Caki2 (cell line): ENCODE data around the gene CSF3R. TPM values are rescaled to one million over a fixed set of nuclear protein-coding genes. Genes with fewer than 3 reads are reported as not detected.

Source experiments
- DNase-seq: peaks from one replicate; pipeline ENCODE4 v3.0.0-alpha.2; 2015; ENCODE audit warnings: low read depth
- in situ Hi-C: cut with HindIII; loops from 2 replicates; pipeline ENCODE4 v1.10.0; 2016; ENCODE audit warnings: low sequenced_read_pairs, low pct_unique_long_range_greater_than_20kb, mixed read lengths
- total RNA-seq: library from RNA; depleted of rRNA; stranded (reverse); fragments of >200 nt; shearing (Covaris generic); gene quantifications from 2 replicates; pipeline ENCODE4 v1.2.3, GENCODE V29; 2014; ENCODE audit warnings: low replicate concordance; rRNA removed

CSF3R gene
- not detected in 2 replicates for total RNA-seq

DNA sequence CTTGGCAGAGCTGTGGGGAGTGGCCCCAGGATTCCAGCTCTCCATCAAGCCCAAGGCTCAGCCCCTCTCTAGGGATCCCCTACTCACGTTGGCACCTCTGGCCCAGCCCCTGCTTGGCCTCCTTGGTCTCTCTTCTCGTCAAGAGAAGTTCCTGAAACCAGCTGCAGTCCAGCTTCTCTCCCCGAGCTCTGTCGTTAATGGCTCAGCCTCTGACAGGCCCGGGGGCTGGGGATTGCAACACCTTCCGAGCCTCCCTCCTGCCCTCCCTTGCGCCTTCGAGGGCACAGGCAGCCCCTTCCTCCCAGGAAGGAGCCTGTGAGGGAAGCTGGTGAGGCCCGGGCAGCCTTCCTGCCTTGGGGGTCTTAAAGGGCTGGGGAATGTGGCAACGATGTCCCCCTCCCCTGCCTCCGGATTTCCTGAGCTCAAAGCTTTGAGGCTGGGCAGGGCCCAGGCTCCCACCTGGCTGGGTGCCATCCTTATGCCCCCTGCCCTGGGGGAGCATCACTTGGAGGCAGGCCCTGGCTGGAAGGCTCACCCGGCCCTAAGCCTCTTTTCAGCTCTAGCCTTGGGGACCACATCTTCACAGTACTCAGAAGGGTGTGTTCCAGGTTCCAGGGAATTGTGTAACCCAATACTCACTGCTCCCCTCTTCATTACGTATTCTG lies at the start of gene CSF3R:
Gene CSF3R (minus strand): TSS at position 190 of the 665 bp plus-strand sequence. CDS start 3,417 bp downstream, outside the sequence.
- DNase-seq: no peak
- in situ Hi-C loops: no loop called here

DNA sequence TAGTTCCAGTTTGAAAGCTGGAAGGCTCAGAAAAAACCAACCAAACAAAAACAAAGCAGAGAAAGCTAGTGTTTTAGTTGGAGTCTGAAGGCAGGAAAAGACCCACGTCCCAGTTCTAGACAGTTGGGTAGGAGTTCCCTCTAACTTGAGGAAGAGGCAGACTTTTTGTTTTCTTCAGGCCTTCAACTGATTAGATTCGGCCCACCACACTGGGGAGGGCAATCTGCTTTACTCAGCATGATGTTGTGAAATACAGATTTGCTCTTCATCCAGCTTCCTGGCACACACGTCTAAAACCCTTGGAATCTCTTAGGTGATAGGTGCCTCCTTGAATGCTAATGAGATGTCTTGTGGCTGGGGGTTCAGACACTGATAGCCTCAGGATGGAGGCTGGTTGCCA lies 49.1 kb upstream of the CSF3R start:
- in situ Hi-C loops: no loop called here
- no peak for DNase-seq

DNA sequence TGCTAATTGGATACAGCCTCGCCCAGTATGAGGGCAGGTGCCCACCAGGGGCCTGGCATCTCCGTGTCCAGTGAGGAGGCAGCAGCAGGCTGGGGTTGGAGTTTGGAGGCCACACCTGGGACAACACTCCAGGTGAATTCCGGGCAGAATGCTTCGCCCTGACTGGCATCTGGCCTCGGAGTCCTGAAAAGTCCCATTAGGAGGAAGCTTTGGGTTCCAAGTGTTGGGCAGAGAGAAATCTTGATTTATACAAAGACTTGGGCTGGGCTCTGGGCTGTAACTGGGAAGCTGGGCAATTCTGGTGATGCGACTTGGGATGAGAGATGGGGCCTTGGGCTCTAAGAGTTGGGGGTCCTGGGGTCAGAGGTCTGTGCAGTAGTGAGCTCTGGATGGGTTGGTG lies 48.1 kb upstream of the CSF3R start:
- in situ Hi-C loops: no loop called here
- DNase-seq: no peak

DNA sequence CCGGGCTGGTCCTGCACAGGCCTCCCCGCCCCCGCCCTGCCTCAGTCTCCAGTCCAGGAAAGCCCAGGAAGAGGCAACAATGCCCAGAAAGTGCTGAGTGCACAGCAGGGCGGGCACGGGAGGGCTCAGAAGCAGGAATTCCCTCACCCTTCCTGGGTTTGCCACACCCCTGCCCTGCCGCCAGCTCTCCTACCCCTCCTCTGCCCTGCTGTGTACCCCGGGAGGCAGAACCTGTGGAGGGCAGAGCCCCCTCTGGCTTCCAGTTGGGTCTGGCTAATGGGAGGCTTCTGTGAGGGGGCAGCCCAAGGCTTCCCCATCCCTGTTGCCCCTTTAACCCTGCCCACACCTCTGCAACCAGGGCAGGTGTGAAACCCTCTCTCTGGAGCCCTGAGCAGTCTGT lies 47.5 kb upstream of the CSF3R start:
- DNase-seq: no peak
- in situ Hi-C loops: no loop called here

DNA sequence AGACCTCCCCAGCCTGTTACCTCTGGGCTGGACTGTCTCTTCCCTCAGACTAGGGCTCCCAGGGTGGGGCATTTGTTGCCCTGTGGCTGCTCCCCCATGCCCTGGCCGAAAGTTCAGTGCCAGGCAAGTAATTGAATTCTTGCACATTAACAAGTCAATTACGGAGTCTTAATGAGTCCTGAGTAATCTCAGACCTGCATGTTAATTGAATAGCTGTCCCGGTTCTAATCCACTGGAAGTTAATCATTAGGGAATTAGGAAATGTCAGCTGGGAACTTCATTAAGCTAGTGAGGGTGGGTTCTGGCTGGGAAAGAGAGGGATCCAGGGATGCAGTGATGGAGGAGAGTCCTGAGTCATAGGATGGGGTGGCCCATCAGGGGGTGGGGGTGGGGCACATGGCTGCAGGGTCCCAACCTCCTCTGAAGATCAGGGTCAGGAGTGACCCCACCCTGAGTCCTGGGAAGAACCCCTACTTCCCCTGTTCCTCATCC lies 47.1 kb upstream of the CSF3R start:
- in situ Hi-C loops: no loop called here
- DNase-seq: no peak

DNA sequence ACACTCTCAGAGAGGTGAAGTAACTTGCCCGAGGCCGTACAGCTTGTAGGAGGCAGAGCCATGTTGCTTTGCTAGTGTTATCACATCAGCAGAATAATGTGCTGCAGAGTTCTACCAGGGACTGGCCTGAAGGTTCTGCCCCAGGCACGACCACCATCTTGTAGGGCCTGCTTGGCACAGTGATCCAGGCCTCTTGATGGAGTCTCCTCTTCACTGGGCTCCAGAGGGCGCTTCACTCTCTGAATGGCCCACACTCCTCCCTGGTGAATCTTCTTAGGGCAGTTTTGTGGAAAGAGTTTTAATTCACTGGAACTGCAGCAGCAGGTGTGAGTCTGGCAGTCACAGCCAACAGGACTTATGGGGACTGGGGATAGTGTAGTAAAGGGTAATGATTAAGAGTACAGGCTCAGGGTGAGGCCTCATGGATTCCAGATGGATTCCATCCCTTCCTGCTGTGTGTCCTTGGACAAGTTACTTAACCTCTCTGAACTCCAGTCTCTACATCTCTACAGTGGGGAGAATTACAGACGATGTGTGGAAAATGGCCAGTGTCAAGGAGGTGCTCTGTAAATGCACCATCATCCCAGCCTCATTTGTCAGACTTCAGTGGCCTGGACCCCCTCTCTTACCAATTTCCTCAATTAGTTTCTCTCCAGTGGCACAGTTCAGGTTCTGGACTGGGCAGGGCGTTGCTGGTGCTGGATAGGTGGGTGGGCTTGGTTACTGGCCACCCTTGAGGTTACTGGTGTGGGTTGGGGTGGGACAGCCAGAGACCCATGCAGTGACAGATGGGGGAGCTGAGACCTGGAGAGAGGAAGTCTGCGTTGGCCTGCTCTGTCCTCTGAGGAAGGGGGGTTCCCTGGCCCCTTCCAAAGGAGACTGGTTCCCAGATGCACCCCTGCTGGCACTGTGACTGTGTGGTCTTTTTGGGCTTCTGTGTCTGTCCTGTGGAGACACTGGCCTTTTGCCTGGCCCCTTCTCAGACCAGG lies 45.9 kb upstream of the CSF3R start:
- no peak for DNase-seq
- in situ Hi-C loops: no loop called here

DNA sequence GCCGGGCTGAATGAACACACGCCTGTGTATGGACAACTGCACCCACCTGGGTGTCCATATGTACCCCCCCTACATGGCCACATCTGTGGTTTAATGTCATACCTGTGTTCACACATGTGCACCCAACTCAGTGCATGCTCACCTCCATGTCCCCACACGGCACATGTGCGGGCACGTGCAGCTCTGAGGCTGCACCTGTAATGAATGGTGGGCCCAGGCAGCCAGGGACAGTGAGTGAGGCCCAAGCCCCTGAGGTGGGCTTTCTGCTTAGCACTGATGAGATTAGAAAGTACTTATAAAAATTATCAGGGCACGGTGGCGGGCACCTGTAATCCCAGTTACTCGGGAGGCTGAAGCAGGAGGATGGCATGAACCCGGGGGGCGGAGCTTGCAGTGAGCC lies 42.5 kb upstream of the CSF3R start:
- in situ Hi-C loops: no loop called here
- DNase-seq: no peak

DNA sequence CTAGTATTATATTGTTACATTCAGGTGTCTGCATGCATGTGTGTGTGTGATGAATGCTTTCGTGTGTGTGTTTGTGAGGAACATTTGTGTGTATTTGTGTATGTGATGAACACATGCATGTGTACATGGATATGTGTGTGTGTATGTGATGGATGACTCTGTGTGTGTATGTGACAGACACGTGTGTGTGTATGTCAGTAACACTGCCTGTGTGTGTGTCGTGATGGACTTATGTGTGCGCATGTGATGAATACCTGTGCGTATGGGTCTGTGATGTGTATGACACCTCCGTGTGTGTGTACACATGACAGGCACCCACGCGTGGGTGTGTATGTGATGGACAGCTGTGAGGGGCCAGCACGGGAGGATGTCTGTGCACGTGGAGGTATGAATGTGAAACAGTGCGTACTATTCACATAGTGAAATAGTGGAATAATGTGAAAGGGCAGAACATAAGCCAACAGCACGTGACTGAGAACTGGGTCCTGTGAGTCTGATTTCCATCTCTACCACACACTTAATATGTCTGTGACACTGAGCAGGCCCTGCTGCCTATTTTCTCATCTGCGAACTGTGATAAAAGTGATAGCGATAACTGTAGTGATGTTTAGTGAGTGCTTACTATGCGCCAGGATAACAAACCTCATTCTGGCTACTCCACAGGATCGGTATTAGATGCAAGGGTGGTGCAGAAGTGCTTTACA lies 41.8 kb upstream of the CSF3R start:
- in situ Hi-C loops: no loop called here

DNA sequence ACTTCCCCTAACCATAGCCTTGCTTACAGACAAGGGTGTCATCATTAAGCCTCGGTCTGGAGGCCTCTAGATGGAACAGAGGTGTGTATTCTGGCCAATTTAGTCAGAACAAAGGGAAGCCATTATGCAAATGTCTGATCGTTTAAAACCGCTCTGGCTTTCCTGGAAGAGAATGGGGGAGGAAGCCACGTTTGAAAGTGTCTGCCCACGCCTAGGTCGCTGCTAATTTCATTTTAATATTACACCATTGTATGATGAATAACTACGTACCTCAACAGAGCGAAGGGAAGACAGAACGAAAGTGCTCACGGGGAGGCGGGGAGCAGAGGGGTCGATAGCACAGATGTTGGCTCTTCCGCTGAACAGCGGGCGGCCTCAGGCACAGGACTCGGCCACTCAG lies 41.1 kb upstream of the CSF3R start:
- no peak for DNase-seq
- in situ Hi-C loops: no loop called here

More for the DNA sequence above, 41.8 kb upstream of the CSF3R start:
- no peak for DNase-seq

DNA sequence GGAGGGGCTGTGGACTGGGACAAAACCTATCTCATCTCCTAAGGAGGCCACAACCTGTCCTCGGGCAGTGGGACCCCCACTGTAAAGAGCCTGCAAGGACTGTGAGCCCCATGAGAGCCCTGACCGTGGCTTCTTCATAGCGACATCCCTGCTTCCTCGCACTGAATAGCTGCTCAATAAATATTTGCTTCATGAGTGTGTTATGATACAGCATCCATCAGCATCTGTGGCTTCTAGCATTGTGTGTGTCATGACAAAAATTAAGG lies 40.5 kb upstream of the CSF3R start:
- no peak for DNase-seq
- in situ Hi-C loops: no loop called here

DNA sequence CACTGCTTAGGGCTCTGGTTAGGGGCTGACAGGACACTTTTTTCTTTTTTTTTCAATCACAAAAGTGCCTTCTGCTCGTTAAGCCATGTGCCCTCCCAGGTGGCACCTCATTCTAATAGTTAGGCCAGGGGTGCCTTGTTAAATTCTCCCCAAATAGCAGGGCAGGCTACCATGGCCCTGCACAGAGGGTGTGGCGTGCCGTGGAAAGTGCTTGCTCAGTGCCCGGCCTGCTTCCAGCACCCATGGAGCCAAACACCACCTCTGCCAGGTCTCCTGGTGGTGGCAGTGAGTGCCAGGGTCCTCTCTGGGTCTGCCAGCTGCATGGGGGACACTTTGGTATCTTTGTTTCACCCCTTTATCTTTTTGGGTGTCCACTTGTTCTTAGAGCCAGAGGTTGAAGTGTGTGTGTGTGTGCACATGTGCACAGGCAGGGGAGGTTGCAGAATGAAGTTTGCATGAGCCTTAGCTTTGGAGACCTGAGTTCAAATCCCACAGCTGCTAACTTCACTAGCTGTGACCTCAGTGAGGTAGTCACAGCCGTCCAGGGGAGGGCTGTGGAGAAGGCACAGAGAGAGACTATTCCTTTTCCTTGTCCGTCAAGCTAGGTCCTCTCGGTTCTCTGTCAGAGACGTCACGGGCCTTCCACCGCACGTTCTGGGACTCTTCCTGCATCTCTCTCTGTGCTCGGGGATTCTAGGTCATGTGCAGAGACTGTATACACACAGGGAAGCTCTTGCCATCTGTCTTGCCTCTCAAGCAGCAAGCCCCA lies 39.9 kb upstream of the CSF3R start:
- no peak for DNase-seq
- in situ Hi-C loops: no loop called here

DNA sequence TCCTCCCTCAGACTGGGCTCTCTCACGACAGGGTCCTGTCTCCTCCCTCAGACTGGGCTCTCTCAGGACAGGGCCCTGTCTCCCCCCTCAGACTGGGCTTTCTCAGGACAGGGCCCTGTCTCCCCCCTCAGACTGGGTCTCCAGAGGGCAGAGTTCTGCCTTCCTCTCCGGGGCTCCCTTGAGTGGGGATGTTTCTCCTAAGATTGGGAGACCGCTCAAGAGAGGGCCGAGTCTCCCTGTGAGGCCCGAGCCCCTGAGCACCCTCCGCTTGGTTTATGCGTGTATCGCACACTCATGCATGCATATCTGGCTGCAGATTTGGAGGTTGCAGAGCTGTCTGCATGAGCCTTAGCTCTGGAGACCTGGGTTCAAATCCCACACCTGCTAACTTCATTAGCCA lies 39.3 kb upstream of the CSF3R start:
- DNase-seq: no peak
- in situ Hi-C loops: no loop called here

DNA sequence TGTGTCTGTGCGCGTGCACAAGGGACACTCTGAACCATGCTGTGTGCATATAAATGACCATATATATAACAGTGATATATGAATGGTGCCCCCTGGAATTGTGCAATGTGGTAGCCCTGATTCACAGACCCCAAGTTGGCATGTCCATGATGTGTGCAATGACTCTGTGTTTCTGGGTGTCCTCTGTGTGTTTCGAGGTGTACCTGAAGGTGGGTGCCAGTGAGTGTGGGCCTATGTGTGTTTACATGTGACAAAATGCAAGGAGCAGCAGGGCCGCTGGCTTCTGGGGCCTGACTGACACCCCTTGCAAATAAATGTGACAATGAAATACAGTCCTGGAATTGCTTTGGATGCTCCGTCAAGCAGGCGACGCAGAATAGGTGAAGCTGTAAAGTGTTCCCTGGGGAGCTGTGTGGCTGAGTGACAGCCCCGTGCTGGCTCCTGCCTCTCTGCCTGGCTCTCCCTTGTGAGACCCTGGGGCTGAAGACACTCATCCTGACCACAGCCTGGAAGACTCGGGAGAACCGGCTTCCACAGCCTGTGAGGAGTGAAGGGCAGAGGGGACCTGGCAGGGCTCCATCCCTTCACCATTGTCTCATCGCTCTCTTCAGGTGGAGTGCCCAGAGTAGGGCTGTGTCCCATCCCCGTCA lies 38.2 kb upstream of the CSF3R start:
- DNase-seq: no peak
- in situ Hi-C loops: no loop called here

DNA sequence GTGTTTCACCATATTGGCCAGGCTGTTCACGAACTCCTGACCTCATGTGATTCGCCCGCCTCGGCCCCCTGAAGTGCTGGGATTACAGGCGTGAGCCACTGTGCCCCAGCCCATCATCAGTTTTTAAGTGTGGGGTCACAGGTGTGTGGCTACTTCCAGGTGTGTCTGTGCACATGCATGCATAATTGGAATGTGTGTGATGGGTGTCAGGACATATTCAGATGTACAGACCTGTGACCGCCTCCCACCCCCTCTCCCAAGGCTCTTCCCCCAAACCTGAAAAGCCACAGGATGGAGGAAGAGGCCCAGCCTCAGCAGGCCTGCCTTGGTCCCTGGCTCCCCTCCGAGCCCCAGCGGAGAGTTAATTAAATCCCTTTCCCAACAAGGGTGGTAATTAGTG lies 37.3 kb upstream of the CSF3R start:
- no peak for DNase-seq
- in situ Hi-C loops: no loop called here

DNA sequence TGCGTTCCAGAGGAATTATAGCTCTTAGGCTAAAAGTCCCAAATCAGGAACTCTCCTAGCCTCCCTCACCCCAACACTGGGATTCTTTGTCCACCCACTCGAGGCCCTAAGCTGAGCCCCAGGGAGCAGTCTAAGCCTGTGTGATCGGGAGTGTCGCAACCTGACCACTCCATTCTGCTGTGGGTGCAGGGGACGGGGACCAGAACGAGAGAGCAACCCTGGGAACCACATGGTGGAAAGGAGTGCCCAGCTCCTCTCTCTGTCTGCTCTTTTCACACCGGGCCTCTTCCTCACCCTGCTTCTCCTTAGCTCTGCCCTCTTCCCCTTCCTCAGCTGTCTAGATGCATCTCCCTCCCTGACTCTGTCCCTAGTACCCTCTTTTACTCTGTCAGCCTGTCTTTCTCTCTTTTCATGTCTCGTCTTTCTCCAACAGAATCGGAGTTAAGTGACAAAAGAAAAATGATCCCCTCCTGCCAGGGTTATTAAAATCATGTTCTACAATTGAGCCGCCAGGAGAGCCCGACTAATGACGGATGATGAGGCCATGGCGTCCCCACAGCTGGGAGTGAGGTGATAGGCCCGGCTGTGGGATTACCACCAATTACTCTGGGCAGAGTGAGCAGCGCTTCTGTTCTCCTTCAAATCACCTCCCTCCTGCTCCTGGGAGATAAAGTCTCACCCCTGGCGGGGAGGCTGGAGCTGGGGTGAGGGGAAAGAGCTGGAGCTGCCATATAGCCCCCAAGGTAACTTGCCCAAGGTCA lies 34.5 kb upstream of the CSF3R start:
- in situ Hi-C loops: no loop called here
- DNase-seq: no peak

DNA sequence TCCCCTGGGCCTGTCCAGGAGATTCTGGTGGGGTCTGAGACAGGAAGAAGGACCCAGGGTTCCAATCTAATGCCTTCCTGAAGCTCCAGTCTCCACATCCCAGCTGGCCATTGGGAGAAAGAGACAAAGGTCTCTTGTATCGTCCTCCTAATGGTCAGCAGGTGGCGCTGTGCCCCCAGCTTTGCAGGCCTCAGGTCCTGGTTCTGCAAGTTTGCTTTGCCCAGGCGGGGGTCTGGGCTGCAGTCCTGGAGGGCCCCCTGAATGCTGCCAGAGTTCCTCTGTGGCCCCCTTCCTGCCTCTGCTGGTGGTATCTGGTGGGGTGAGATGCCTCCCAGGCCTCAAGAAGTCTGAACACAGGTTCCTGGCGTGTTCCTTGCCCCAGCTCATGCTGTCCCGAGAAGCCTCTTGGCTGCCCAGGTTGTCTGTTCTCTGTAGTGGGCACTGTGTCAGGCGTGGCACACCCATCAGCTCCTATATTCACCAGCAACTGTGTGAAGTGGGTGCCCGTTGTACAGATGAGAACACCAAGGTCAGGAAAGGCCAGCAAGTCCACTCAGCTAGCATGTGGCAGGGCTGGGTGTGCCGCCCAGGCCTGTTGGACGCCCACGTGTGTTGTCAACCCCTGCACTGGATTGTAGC lies 33.8 kb upstream of the CSF3R start:
- in situ Hi-C loops: no loop called here
- DNase-seq: peak; percentile 14
